ENCODE measurements around the gene FOXD4L1.
"Not testable (repeated sequence)": the region's sequence is repeated elsewhere in the genome, so short reads cannot be mapped to it uniquely, and the experiment has no call there.

Gene FOXD4L1

GRCh38 chr2:113498365-113498764 lies at the start of gene FOXD4L1:
Gene FOXD4L1 (plus strand): TSS chr2:113498665. CDS start chr2:113499257, 592 bp downstream.
- DNase-seq (ENCODE audit: low read depth in 3 of 3), result not testable (repeated sequence)

DNA sequence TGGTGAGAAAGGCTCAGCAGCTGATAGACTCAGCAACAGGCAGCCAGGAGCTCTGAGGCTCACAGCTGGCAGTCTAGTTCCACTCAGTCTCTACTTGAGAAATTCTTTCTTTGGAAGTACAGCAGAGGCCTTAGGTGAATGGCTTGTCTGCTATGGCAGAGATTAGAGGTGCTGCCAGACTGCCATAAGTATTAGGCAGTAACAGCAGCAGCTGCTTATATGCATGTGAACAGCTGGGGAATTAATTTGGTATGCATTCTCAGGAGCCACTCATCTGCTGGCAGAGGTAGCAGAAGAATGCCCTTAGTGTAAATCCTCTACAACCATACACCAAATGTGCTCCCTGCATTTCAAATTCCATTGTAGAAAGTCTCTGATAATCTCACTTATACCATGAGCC lies 32.7 kb upstream of the FOXD4L1 start:
- DNase-seq (ENCODE audit: low read depth in 3 of 3), result not testable (repeated sequence)

DNA sequence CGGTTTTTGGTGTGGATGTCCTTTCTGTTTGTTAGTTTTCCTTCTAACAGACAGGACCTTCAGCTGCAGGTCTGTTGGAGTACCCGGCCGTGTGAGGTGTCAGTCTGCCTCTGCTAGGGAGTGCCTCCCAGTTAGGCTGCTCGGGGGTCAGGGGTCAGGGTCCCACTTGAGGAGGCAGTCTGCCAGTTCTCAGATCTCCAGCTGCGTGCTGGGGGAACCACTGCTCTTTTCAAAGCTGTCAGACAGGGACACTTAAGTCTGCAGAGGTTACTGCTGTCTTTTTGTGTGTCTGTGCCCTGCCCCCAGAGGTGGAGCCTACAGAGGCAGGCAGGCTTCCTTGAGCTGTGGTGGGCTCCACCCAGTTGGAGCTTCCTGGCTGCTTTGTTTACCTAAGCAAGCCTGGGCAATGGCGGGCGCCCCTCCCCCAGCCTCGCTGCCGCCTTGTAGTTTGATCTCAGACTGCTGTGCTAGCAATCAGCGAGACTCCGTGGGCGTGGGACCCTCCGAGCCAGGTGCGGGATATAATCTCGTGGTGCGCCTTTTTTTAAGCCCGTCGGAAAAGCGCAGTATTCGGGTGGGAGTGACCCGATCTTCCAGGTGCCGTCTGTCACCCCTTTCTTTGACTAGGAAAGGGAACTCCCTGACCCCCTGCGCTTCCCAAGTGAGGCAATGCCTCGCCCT lies 21.6 kb upstream of the FOXD4L1 start:
- not testable (repeated sequence) for DNase-seq (ENCODE audit: low read depth in 3 of 3)

GRCh38 chr2:113496527-113496926 lies 1.9 kb upstream of the FOXD4L1 start:
- DNase-seq (ENCODE audit: low read depth in 3 of 3), result not testable (repeated sequence)

DNA sequence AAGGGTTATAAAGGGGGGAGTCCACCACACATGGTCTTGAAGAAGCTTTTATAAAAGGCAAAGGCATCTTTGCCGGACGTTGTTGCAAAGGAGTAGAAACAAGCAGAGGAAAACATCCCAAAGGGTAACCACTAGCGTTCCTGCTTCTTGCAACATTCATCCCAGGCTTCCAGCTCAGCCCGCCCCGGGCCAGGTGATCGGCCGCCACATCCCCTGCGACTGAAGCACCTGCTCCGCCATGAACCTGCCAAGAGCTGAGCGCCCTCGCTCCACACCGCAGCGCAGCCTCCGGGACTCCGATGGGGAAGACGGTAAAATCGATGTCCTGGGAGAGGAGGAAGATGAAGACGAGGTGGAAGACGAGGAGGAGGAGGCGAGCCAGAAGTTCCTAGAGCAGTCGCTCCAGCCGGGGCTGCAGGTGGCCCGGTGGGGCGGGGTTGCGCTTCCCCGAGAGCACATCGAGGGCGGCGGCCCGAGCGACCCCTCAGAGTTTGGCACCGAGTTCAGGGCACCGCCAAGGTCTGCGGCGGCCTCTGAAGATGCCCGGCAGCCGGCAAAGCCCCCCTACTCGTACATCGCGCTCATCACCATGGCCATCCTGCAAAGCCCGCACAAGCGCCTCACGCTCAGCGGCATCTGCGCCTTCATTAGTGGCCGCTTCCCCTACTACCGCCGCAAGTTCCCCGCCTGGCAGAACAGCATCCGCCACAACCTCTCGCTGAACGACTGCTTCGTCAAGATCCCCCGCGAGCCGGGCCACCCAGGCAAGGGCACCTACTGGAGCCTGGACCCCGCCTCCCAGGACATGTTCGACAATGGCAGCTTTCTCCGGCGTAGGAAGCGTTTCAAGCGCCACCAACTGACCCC lies 787 bp downstream of the FOXD4L1 start:
- not testable (repeated sequence) for DNase-seq (ENCODE audit: low read depth in 3 of 3)

DNA sequence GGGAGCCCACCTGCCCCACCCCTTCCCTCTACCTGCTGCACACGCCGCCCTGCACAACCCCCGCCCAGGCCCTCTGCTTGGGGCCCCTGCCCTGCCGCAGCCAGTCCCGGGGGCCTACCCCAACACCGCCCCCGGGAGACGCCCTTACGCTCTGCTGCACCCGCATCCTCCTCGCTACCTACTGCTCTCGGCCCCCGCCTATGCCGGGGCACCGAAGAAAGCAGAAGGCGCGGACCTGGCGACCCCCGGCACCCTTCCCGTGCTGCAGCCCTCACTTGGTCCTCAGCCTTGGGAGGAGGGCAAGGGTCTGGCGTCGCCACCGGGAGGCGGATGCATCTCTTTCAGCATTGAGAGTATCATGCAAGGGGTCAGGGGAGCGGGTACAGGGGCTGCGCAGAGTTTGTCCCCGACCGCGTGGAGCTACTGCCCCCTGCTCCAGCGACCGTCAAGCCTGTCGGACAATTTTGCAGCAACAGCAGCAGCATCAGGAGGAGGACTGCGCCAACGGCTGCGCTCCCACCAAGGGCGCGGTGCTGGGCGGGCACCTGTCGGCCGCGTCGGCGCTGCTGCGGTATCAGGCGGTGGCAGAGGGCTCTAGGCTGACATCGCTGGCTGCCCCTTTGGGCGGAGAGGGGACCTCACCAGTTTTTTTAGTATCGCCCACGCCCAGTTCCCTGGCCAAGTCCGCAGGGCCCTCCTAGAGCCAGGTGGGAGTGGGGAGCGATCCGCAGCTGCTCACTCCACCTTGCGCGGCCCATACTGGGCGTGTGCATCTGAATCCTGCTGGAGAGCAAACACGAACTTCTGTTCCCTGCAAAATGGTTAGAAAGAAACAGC lies 1.6 kb downstream of the FOXD4L1 start:
- not testable (repeated sequence) for DNase-seq (ENCODE audit: low read depth in 3 of 3)

GRCh38 chr2:113500723-113501038 lies 2.2 kb downstream of the FOXD4L1 start:
- not testable (repeated sequence) for DNase-seq (ENCODE audit: low read depth in 3 of 3)

DNA sequence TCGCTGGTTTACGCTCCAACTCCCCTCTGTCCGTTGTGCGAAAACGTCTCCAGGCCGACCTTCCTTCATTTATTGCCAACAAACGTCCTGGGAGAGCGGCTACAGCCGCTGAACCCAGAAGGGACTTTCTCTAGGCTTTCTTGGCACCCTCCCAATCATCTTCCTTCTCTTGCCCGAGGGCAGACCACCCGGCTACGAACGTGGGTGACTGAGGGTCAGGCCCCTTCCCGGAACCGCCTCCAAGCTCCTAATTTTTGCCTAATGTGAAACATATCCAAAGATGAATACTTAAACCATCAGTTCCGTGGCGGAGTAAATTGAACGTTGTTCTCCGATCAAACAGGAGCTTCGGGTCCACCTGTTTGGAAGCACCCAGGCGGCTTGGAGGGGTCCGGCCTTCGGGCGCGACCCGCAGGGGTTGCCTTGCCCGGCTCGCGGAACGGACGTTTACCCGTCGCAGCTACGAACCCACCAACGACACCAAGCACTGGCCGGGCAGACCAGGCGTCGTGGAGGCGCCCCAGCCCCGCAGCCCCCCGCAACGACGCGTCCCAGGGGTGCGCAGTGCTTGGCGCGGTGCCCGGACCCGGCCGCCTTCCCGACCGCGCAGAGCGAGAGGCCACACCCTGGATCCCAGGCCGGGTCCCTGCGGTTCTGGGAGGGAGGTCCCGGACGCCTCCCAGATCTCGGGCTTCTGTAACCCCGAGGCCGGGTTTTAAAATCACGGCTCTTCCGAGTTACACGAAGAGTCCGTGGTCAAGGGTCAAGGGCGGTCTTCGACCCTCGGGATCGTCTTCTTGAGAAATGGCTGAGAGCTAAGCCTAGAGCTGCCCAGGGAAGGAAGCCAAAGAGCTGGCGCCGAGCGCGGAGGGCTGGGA lies 4.0 kb downstream of the FOXD4L1 start:
- DNase-seq (ENCODE audit: low read depth in 3 of 3), result not testable (repeated sequence)

DNA sequence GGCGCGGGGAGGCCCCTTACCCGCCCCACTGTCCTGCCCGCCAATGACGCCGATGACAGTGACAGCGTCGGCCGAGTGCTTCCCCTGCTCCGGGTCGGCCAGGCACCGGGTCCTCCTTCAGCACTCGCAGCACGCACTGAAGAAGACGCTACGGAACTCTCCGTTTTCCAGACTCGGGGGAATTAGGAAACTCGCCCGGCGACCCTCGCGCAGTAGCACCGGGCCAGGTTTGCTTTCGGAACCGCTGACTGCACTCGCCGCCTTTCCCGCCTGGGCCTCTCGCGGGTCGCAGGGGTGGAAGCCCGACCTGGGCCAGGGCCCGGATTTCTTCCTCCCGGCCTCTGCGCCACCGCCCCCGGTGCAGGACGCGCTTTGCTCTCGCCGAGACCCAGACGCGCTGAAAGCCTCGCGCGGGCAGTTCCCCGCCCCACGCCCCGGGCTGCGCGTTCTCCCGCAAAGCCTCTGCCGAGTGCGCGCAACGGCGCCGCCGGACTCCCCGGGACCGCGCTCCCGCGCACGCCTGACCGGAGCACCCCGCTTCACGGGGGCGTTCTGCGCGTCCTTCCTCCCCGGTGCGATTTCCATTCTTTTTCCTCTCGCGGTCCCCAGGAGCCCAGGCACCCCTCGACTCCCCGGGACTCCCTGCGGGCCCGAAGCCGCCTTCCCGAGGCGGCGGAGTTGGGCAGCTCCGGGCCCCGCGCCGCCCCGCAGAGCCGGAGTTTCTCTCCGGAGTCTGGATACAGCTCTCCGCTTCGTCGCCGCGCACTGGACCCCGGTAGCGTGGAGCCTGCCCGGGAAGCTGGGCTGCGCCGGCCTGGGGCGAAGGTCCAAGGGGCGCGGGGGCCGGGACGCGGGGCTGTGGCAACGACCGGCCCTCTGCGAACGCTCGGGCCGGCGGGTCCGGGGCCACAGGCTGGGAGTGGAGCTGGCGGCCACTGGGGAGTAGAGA lies 4.9 kb downstream of the FOXD4L1 start:
- peak in 1 of 3 experiments; percentile 29 for DNase-seq (ENCODE audit: low read depth in 3 of 3)

GRCh38 chr2:113504081-113504480 lies 5.6 kb downstream of the FOXD4L1 start:
- not testable (repeated sequence) for DNase-seq (ENCODE audit: low read depth in 3 of 3)

- DNase-seq (ENCODE audit: low read depth in 3 of 3), result not testable (repeated sequence)
Observed at GRCh38 chr2:113507394-113508140, 9.1 kb downstream of the FOXD4L1 start.

GRCh38 chr2:113508187-113508586 lies 9.7 kb downstream of the FOXD4L1 start:
- DNase-seq (ENCODE audit: low read depth in 3 of 3), result not testable (repeated sequence)

DNA sequence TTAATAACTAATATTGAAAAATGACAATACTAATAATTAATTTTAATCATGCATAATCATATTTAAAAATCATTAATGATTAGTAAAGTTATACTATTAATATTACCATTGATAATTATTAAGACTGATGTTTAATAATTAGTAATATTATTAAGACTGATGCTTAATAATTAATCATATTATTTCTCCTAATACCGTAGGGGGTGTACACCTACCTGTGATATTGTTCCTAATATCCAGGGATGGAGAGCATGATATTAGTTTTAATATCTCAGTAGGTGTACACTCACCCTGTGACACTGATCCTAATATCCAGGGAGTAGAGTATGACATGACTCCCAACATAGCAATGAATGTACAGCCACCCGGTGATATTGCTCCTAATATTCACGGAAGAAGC lies 12.4 kb downstream of the FOXD4L1 start:
- not testable (repeated sequence) for DNase-seq (ENCODE audit: low read depth in 3 of 3)

- DNase-seq (ENCODE audit: low read depth in 3 of 3), result not testable (repeated sequence)
Observed at GRCh38 chr2:113511859-113512258, 13.4 kb downstream of the FOXD4L1 start.

- DNase-seq (ENCODE audit: low read depth in 3 of 3), result not testable (repeated sequence)
Observed at GRCh38 chr2:113515457-113515856, 17.0 kb downstream of the FOXD4L1 start.

GRCh38 chr2:113515995-113516394 lies 17.5 kb downstream of the FOXD4L1 start:
- DNase-seq (ENCODE audit: low read depth in 3 of 3), result not testable (repeated sequence)

DNA sequence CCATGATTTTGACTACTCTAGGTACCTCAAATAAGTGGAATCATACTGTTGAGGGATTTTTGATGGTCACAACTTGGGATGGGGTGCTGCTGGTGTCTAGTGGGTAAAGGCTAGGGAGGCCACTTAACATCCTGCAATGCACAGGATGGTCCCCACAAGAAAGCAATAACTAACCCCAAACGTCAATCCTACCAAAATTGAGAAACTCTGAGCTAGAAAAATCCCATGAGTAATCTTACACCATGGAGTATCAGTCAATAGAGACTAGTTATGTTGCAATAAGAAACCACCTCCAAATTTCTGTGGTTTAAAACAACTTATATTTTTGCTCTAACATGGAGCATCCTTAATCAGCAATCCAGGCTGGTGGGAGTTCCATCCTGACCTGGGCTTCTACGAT lies 18.6 kb downstream of the FOXD4L1 start:
- DNase-seq (ENCODE audit: low read depth in 3 of 3), result not testable (repeated sequence)

GRCh38 chr2:113520837-113521236 lies 22.4 kb downstream of the FOXD4L1 start:
- not testable (repeated sequence) for DNase-seq (ENCODE audit: low read depth in 3 of 3)

DNA sequence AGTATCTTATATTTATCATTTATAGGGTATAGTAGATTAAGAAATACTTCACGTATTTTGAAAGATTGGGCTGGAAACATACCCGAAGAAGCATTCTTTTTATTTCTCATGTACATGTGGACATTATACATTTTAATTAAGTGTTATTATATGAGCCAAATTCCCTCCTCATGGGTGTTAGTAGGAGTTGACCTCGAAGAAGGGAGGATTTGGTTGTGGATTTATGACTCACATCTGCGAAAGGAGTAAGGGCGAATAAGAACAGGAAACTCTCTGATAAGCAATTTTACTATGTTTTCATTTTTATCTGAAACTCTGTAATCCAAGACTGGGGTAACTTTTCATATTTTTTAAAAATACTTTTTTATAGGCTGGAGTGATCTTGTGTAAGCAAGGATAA lies 23.0 kb downstream of the FOXD4L1 start:
- DNase-seq (ENCODE audit: low read depth in 3 of 3), result not testable (repeated sequence)

Measured in stimulated activated CD4-positive, alpha-beta T cell treated with anti-CD3 and anti-CD28 coated beads, TNF-alpha, amount 100 ng/mL, for 24 hours (primary cell).